Measurements from ENCODE around the gene PSME1. TPM values are rescaled to one million over a fixed set of nuclear protein-coding genes. Genes with fewer than 3 reads are reported as not detected.

PSME1 gene
- total and polyA plus RNA-seq, 2 of the 13 experiments (the other 11 are each of a cell fraction or from before 2014, with no cell fraction given): 159 to 608 TPM

- TF ChIP-seq ZNF724P (CRISPR knock-in tag; IDR thresholded peaks at IDR 0.05; ENCODE audit: borderline replicate concordance): peak; percentile 99
- peak; percentile 100 for TF ChIP-seq REPIN1 (CRISPR knock-in tag; IDR thresholded peaks at IDR 0.05; ENCODE audit: borderline replicate concordance, low read depth)
- peak; percentile 97 for TF ChIP-seq GATA4 (IDR thresholded peaks at IDR 0.05; ENCODE audit: borderline replicate concordance, low read depth)
- TF ChIP-seq ZNF34 (CRISPR knock-in tag; IDR thresholded peaks at IDR 0.05; ENCODE audit: borderline replicate concordance): peak; percentile 100
- peak; percentile 77 for TF ChIP-seq YY1 (IDR thresholded peaks at IDR 0.05; ENCODE audit: insufficient read depth, insufficient replicate concordance, low read depth, low read length)
- TF ChIP-seq MAF1 (CRISPR knock-in tag; IDR thresholded peaks at IDR 0.05; ENCODE audit: borderline replicate concordance): peak; percentile 2; the same call in 1 of the 2 replicates
- no peak for TF ChIP-seq TRIM24 (CRISPR knock-in tag; IDR thresholded peaks at IDR 0.05)
- 0 out of 2 replicates have a peak, but pooled peaks have one; percentile 62 for TF ChIP-seq ZFAT (CRISPR knock-in tag; conservative IDR thresholded peaks at IDR 0.05)
- TF ChIP-seq CENPT (CRISPR knock-in tag; IDR thresholded peaks at IDR 0.05; ENCODE audit: low read depth): no peak
- peak; percentile 15; the same call in 1 of the 2 replicates for TF ChIP-seq NFE2L2 (IDR thresholded peaks at IDR 0.05; ENCODE audit: low read length)
- peak; percentile 98 for TF ChIP-seq ZKSCAN8 (CRISPR knock-in tag; IDR thresholded peaks at IDR 0.05; ENCODE audit: borderline replicate concordance)
- no peak for TF ChIP-seq MAX (IDR thresholded peaks at IDR 0.05)
- peak; percentile 90; the same call in 1 of the 2 replicates for TF ChIP-seq ARID2 (CRISPR knock-in tag; IDR thresholded peaks at IDR 0.05; ENCODE audit: borderline replicate concordance)
- peak; percentile 93; the same call in 1 of the 2 replicates for TF ChIP-seq ZNF451 (CRISPR knock-in tag; IDR thresholded peaks at IDR 0.05)
- peak; percentile 98 for TF ChIP-seq MED8 (CRISPR knock-in tag; IDR thresholded peaks at IDR 0.05; ENCODE audit: insufficient replicate concordance)
- TF ChIP-seq CAMTA2 (CRISPR knock-in tag; IDR thresholded peaks at IDR 0.05; ENCODE audit: borderline replicate concordance): peak; percentile 97
- peak; percentile 87 for TF ChIP-seq ZNF264 (CRISPR knock-in tag; IDR thresholded peaks at IDR 0.05)
- TF ChIP-seq MTA1 (CRISPR knock-in tag; IDR thresholded peaks at IDR 0.05; ENCODE audit: borderline replicate concordance): peak; percentile 82; the same call in 1 of the 2 replicates
- TF ChIP-seq ZNF777 (CRISPR knock-in tag; IDR thresholded peaks at IDR 0.05): peak; percentile 45; the same call in 1 of the 2 replicates
- peak; percentile 90; the same call in 1 of the 2 replicates for TF ChIP-seq ZBTB4 (CRISPR knock-in tag; IDR thresholded peaks at IDR 0.05; ENCODE audit: borderline replicate concordance)
- peak; percentile 99 for TF ChIP-seq DNMT3B (CRISPR knock-in tag; conservative IDR thresholded peaks at IDR 0.05)
- TF ChIP-seq ZZZ3 (CRISPR knock-in tag; IDR thresholded peaks at IDR 0.05; ENCODE audit: borderline replicate concordance): peak; percentile 24; the same call in 1 of the 2 replicates
- no peak; the same call in 1 of the 2 replicates for TF ChIP-seq EED (CRISPR knock-in tag; IDR thresholded peaks at IDR 0.05)
- TF ChIP-seq ZNF333 (CRISPR knock-in tag; IDR thresholded peaks at IDR 0.05; ENCODE audit: borderline replicate concordance): peak; percentile 84
- TF ChIP-seq ZNF121 (CRISPR knock-in tag; IDR thresholded peaks at IDR 0.05): no peak
- peak; percentile 96 for TF ChIP-seq NFKBIZ (CRISPR knock-in tag; IDR thresholded peaks at IDR 0.05)
- peak; percentile 85 for TF ChIP-seq JUN (CRISPR knock-in tag; IDR thresholded peaks at IDR 0.05)
- peak; percentile 88 for TF ChIP-seq SOX5 (CRISPR knock-in tag; IDR thresholded peaks at IDR 0.05; ENCODE audit: borderline replicate concordance)
Observed at GRCh38 chr14:24095271-24096068, 40.5 kb upstream of the PSME1 start (continued).

Data from HepG2 (cell line).